ENCODE results near the gene TAF10.
A peak's percentile ranks its signal among the peaks of the same experiment; 100 is the strongest.

Gene TAF10

GRCh38 chr11:6623391-6624363 lies 11.7 kb upstream of the TAF10 start:
- DNase-seq = no peak

GRCh38 chr11:6622261-6623171 lies 10.5 kb upstream of the TAF10 start:
- DNase-seq = no peak

GRCh38 chr11:6621711-6622211 lies 9.7 kb upstream of the TAF10 start:
- no peak for DNase-seq

DNA sequence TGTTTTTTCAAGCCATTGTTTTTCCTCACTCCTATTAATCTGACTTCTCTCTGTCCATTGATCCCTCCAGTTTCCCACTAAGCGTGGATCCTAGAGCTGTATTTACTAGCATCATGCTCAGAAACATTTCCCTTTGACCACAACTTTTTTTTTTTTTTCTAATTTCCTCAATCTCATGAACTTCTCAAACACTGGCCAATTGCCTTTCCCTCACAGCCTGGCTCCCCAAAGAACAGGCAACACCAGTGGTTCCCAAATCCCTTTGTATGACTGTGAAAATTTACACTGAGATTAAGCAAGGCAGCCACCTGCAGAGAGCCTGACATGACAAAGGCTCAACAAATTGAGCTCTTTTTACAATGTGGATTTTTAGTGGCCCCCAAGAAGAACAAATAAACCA lies 8.6 kb upstream of the TAF10 start:
- DNase-seq = no peak

- peak; percentile 89 for DNase-seq
Measured at GRCh38 chr11:6619004-6619745, 7.2 kb upstream of the TAF10 start, which contains the start of gene TPP1. Gene TPP1 (minus strand): TSS chr11:6619422. CDS start chr11:6619400, 22 bp downstream.

- peak; percentile 60 for DNase-seq
Measured at GRCh38 chr11:6618117-6619003, 6.3 kb upstream of the TAF10 start.

DNA sequence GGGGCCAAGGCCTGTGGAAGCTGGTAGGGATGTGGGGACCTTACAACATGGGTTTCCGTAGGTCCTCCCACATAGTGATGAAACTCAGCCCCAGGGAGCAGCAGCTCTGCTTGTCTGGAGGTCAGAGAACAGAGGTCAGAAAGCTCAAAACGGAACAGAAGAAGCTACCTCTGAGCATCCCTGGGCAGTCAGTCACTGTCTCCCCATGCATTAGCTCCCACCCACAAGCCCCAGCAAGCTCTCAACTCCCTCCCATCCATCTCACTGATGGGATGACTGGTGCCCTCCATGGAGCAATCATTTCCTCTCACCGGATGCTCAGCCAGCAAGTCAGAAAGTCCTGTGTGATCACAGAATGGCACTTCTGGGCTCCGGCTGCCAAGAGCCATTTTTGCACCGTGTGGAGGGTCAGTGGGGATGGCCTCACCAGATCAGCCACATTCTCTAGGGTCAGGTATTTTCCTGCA lies 5.3 kb upstream of the TAF10 start:
- no peak for DNase-seq

- no peak for DNase-seq
Measured at GRCh38 chr11:6616596-6617250, 4.7 kb upstream of the TAF10 start.

DNA sequence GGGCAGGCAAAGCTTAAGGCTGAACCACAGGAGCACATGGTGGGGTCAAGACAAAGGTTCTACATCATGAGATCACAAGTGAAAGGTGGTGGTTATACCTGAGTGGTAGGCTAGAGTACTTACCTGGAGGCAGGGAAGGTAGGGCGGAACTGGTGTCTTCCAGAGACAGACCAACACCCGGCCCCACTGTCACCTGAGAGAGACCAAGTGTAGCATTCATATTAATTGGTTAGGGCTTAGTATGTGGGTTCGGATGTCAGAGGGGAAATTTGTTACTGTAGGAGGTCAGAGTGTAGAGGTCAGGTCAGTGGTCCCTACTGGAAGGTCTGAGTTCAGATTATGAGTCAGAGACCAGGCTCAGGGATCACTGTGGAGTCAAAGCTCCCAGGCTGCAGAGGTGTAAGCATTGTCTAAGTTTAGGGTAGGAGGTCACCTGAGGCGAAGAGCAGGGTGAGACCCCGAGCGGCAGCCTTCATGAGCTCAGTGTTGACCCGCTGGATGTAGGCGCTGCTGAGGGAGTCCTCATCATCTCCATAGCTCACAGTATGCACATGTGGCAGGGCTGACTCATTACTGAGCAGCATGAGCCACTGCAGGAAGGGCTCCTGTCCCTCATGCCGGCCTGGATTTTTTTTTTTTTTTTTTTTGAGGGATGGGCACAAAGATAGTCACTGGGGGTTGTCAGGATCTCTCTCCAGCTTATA lies 4.0 kb upstream of the TAF10 start:
- DNase-seq = no peak

GRCh38 chr11:6615046-6615445 lies 3.0 kb upstream of the TAF10 start:
- no peak for DNase-seq

GRCh38 chr11:6614446-6614845 lies 2.4 kb upstream of the TAF10 start:
- no peak for DNase-seq

DNA sequence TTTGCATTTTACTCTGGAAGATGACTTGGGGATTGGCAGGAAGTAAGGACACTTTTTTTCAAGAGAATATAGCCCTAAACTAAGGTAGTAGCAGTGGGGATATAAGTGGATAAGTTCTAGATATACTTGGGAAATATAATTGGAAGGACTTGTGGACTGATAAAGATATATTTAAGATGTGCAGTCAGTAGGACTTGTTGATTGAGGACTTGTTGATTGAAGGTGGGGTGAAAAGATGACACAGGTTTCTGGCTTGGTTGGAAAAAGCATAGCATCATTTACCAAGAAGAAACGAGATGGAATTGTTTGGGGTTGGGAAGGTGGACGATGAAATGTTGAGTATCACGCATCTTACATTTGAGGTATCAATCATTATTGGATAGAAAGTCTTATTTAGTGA lies 1.5 kb upstream of the TAF10 start:
- no peak for DNase-seq

DNA sequence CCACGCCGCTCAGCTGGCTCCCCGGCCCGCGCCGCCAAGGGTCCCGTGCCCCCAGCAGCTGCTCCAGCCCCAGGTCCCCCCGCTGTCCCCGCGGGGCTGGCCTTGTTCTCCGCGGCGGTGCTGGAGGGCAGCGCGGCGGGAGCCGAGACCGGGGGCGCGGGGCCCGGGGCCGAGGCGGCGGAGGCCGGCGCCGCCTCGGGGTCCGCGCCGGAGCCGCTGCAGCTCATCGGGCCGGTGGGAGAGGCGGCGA lies 128 bp downstream of the TAF10 start:
- no peak for DNase-seq

GRCh38 chr11:6611092-6611962 lies 689 bp downstream of the TAF10 start:
- no peak for DNase-seq

GRCh38 chr11:6610591-6610990 lies 1.4 kb downstream of the TAF10 start:
- DNase-seq = peak; percentile 17

DNA sequence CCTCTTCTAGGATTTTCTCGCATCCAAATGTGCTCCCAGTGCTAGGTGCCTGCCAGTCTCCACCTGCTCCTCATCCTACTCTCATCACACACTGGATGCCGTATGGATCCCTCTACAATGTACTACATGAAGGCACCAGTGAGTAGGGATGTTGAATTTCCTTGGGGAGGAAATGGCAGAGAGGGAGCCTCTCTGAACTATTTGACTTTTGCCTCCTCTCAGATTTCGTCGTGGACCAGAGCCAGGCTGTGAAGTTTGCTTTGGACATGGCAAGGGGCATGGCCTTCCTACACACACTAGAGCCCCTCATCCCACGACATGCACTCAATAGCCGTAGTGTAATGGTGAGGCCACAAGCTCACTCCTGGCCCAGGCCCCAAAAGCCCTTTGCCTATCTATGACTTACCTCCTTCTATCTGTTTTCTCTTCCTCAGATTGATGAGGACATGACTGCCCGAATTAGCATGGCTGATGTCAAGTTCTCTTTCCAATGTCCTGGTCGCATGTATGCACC lies 2.5 kb downstream of the TAF10 start:
- no peak for DNase-seq

- no peak for DNase-seq
Measured at GRCh38 chr11:6608726-6609501, 3.1 kb downstream of the TAF10 start.

- DNase-seq = no peak
Measured at GRCh38 chr11:6608011-6608410, 4.0 kb downstream of the TAF10 start.

Data from activated T-cell treated with anti-CD3 and anti-CD28 coated beads, Interleukin-2, amount 50 U/mL, for 1 hour (primary cell).